GM18498 (cell line): Measurements from ENCODE around the gene LRMDA.

Experiments used
- ATAC-seq: cut with Tn5 transposase; IDR thresholded peaks from one replicate; pipeline ENCODE4 v1.9.1; 2021; ENCODE audit warnings: mild to moderate bottlenecking, moderate library complexity; ENCODE audit not compliant: unreplicated experiment

The LRMDA gene

DNA sequence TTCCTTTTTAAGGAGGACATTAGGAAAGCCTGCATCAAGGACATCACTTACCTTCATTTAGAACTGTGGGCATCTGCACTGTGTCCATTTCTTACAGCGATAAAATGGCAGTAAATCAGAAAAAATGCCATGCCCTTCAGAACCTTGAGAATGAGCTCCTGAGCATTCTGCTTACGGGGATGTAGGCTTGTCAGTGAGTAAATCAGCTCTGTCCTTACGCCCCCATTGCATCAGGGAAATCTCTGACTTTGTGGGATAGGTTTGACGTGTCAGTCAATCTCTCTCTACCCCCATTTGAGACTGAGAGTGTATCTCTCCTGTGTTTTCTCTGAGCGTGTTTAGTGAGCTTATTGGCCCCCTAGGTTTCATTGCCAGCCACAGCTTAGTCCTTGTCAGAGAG, 837.1 kb downstream of the LRMDA start:
- no peak for ATAC-seq

DNA sequence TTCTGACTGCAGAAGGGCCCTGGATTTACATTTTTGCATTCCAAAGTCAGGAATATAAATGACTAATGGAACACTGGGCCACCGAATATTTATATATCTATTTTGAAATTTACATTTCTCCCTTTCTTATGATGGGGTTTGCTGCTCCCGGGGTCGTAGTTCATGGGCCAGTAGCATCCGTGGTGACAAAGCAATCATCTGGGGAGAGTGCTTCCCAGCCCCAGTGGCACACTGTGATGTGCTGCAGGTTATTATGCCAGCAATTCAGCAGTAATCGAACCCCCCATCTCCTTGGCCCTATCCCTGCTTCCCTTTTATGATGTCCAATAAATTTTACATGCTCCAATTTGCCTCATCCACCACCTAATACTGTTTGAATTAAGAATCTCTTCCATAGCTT, 837.5 kb downstream of the LRMDA start:
- ATAC-seq = no peak

DNA sequence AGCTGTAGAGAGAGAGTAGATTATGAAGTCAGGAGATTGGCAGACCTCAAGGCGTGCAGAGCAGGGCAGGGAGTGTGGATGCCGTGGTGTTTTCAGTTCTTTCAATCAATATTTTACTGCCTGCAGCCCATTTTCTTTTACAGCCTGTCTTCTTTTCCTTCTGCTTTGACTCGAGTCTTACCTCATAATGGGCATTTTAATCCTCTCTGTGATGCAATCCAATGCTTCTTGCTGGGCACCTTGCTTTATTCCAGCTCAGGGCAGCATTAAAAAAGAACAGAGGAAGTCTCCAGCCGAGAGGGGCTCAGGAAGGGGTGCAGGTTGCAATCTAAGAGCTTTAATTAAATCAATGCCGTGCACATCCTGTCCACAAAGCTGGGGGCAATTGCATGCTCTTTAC, 839.0 kb downstream of the LRMDA start:
- ATAC-seq = no peak

DNA sequence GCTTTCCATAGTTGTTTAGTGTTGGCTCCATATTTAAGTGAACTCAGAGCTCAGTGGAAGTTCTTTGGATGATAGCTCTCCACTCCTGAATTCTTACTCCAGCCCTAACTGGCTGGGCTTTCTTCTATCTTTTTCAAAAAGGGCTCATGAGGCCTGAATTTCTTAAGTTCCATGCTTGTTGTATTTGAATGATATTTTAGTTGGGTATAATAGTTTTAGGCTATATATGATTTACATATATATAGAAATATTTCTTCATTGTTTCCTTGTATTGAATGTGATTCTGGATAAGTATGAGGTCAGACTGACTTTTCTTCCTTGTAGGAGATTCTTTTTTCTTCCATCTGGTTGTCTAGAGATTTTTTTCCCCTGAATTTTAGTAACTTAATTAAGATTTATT, 843.5 kb downstream of the LRMDA start:
- no peak for ATAC-seq

DNA sequence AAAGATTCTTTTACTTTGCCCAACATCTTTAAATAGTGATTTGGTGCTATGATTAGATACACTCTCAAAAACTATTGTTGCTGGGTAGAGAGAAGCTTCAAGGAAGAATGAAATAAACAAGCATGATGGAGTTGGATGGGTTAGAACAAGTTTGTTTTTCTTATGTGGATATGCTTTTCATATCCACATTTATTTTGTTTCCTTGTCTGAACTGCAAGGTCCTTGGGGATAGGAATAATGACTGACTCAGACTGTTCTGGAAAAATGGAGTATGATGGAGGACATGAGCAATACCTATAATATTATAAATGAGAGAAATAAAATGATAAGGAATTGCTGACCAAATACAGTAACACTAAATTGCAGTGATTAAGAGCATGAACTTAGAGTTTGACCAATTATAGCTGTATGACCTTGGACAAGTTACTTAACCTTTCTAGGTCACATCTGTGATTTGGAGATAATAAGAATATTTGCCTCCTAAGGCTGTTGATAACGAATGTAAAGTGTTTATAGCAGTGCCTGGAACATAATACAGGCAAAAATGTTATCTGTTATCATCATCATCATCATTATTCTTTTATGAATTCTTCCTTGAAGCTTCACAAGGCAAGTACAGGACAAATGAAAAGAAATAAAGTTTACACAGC, 847.5 kb downstream of the LRMDA start:
- ATAC-seq = no peak

DNA sequence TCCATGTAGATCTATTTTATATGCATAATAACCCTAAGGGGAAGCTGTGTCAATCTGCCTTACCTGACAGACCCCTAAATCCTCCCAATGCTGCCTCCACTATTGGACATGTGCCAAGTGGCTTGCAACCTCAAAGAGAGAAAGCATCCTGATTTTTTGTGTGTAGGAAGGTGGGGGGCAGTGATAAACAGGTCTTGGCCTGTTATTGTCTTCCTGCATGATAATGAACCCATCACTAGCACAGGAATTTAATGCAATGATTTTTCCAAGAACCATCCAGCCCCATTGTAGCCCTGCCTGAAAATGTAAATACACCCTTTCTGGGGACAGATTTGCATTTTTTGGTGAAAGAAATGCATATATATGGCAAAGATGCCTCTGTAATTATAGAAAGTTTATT, 850.2 kb downstream of the LRMDA start:
- no peak for ATAC-seq

DNA sequence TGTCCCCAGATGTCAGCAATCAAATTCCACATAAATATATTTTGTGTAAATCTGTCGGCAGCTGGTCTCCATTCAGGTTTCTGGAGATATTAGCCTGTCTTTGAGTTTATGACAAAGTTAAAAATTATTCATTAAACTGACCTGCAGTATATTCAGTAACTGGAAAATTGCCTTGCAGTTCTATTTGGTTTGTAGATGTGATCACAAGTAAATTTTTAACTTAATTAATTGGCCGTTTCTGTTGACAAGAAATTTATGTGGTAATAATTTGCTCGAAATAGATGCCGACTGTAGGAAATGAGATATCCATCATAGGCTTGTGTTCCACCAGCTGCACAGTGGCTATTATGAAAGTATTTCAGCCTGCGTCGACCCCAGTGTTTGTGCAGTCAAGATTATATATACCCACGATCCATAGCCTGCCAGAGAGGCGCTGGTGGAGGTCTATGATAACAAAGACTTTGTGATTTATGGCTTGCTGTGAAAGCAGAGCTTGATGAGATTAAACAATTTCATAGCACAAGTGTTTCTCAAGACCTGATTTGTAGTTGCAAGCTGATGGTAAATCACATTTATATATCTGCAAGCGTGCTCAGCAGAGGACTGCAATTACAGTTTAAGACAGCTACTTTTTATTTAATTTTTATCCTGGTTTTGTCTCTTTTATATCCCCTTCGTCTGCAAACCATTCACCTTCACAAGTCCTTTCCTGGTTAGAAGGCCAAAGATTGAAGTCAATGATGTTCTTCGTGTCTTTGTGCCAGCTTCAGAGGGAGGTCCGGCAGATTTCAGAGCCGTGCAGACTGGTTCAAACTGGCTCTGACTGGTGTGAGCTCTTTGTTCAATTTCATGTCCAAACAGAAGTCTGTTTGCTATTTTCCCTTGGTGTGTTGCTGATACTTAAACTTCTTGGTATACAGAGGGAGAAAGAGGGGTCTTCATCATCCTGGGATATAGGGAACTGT, 850.9 kb downstream of the LRMDA start:
- ATAC-seq = no peak

DNA sequence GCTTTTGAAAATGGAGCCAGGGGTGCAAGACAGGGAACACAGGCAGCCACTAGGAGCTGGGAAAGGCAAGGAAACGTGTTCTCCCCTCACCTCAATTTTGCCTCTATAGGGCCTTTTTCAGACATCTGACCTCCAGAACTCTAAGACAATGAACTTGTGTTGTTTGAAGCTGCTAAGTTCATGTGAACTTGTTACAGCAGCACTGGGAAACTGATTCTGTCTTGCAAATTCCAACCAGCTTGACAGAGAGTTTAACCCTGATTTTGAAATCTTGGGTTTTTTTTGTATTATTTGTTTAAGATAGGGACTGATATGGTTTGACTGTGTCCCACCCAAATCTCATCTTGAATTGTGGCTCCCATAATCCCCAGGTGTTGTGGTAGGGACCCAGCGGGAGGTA, 852.9 kb downstream of the LRMDA start:
- no peak for ATAC-seq

DNA sequence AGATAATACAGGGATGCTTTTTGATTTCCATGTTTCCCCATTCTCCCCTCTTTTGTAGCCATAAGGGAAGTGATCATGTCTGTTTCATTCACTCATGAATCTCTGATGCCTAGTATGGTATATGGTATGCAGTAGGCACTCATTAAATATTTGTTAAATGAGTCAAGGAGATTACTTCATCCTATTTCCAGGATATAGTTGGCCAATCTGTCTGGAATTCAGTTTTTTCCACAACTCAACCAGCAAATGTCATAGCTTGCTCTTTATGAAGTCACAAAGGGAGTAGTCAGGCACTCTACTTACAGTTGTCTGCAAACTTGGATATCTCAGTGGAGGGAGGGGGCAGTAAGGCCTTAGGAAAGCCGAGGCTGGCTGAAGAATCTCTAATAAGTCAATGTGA, 853.6 kb downstream of the LRMDA start:
- ATAC-seq = no peak

DNA sequence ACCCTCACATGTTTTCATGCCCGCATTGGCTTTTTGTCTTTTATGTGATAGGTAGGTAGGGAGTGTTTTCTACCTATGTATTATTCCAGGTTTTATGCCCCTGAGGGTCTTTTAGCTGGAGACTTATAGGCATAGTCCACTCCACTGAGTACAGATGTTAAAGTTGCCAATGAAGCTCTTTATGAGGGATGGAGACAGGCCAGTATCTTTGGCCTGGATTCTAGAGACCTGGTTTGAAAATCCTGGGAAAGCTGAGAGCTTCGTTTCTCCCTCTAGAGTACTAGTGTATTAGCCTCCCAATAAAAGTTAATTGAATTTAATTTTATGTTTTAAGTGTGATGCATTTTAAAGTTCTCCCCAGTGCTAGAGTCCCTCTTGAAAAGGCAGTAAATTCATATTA, 854.1 kb downstream of the LRMDA start:
- ATAC-seq = no peak

DNA sequence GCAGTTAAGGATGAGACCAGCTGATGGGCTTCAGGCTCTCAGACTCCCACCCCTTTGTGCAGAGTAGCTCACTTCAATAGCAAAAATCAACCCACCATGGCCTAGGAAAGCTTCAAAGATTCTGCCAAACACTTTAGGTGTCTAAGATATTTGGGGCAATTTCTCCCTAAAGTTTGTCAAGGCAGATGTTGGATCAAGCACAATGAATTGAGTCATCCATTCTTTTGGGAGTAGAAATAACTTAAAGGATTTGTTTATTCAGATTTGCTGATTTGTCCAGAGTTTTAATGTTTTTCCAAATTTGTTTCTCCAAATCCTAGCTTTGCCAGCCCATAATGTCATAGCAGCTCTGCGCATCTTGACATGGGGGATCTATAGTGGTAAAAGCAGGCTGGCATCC, 855.1 kb downstream of the LRMDA start:
- no peak for ATAC-seq

DNA sequence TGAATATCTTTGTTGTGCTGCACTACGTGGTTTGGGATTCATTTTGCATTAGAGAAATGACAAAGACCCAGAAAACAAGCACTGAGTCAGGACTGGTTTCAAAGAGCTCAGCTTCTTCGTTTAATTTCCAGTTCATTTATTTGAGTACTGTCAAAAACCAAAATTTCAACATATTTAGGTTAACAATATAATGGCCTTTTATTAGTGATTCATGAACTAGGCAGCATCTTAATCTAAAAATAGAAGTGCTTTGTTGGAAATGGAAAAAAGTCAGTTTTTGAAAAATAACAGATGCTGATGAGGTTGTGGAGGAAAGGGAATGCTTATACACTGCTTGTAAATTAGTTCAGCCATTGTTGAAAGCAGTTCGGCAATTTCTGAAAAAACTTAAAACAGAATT, 856.4 kb downstream of the LRMDA start:
- no peak for ATAC-seq

DNA sequence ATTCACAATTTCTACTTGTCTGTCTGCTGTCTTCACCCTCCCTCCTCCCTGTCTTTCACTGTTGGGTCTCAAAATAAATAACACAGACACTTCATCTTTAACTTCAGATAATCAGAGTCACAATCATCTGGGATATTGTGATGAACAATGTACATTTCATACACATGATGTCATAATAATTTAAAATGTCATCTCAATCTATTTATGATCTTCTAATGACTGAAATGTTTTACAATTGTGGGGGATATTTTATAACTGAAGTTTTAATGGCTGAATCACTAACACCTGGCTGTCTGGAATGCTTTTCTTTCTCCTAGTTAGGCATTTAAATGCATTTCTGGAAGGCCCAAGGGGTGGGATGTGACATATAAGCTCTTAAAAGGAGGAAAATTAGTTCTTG, 859.8 kb downstream of the LRMDA start:
- no peak for ATAC-seq

DNA sequence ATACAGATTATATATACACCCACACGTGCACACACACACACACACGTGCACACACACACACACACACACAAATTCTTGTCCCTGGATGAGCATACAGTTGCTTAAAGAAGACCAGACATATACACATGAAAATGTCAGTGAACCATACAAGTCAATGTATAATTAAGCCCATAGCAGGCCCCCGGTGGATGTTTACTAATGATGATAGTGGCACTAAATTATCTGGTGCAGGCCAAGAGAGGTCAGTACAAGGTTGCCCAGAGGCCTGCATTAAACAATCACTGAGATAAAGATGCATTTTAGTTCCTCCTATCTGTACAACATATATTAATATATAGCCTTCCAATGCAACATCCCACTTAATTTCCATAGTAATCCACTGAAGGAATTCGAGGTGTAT, 860.5 kb downstream of the LRMDA start:
- no peak for ATAC-seq

DNA sequence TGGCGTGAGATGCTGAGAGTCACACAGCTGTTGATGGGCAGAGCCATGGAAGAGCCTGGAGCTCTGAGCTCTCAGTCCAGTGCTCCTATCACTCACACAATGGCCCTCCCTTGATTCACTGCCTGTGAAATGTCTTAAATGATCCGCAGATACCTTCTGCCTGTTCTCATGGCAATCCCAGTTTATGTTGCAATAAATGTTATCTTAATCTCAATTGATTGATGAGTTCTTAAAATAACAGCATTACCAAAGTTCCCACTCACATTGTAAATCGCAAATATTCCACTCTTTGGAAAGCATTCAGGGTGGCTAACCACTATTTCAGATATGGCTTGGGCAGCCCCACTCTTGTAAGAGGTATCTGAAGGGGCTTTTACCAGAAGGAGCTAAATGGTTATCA, 865.5 kb downstream of the LRMDA start:
- ATAC-seq = no peak

DNA sequence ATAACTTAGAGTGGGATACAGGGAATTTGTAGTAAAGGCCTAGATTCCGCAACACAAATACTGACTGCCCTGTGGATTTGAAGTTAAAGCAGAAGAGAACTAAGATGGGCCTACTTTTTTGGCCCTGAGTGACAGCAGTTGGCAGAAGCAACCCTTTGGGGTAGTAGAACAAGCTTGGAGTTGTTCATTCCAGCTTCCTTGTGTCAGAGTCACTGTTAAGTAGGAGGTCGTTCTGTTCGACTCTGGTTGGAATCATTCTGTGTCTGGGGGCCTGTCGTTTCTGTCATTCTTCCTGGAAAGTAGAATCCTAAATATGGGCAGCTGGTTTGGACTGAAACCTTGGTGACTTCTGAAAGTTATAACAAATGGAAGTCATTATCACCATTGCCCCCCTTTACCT, 865.9 kb downstream of the LRMDA start:
- no peak for ATAC-seq

DNA sequence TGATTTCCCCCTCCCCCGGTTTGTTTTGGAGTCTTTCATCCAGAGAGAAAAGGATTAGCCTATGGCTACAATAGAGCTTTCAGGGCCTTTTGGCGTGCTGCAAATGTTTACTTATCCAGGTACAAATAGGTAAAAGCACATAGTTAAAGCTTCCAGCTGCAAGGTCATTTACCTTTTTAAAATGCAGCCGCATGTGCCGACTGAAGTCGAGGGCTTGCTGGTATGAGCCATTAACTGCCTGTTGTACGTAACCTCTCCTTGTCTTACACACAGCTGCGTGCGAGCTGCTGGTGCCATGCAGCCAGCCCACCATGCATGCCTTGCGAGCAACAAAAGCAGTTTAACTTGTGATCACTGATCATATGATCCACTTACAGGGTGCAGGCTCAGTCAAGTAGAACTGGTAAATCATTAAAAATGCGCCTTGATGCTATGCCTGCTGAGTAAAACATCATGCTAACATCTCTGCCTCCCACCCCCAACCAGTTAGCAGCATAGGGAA, 866.4 kb downstream of the LRMDA start:
- ATAC-seq = no peak

DNA sequence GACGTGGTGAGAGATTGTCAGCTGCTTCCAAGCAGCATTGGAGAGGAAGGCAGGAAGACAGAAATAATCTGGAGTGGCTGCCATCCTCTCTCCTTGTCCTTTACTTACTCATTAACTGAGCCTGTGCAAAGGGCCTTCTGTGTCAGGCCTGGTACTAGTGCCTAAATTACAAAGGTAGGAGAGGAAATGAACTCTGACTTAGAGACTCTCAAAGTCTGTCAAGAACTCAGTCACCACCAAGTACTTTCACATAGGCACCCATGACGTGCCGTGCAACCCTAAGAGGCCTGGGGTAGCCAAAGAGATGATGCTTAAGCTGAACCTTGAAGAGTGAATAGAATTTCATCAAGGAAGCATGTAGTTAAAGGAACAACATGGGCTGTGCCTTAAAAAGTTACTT, 866.9 kb downstream of the LRMDA start:
- no peak for ATAC-seq

DNA sequence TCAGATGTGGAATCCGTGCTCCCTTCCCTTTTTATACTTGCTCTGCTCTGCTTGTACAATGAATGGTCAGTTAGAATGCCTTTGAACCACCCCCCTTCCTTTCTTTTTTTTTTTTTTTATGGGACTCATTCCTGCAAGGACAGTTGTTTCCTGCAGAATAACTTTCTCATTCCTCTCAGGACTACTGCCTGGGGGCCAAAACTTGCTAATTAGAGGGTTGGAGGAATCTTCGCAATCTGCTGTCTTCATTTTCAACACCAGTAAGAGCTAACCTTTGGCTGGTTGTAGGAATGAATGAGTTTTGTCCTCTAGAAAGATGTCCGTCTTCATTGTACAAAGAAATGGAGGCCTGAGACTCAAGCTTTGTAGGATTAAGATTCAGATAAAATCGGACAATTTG, 868.1 kb downstream of the LRMDA start:
- ATAC-seq = no peak

DNA sequence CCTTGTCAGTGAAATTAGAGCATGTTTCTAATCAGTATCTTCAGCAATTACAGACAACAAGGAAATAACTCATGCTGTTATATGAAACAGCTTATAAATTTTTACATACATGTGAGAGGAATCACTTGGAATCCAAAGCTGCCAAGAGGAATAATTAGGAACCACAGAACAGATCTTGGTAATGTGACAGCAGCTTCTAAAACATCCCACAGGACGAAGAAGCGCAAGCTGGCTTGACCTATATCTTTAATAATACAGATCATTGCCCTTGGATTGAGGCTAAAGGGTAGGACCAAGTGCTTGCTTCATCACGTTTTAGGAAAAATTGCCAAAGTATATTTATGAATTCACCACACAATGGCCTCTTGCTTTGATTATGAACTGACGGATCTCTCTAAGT, 869.8 kb downstream of the LRMDA start:
- no peak for ATAC-seq

DNA sequence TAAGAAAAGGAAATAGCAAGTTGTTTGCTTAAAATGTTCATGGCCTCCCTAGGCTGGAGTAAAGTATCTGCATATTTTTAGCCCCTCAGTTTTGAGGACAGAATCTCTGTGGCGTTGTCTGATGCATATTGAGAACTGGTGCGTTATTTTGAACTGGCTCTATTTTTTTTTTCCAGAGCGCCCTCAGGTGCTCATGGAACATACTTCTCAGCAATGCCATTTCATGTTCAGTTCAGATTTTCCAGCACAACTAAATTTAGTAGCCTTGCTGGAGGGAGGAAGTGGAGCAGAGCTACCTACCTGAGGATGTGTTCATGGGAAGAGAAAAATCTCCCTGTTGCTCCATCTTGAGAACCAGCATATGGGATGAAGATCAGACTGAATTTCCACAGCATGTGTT, 870.5 kb downstream of the LRMDA start:
- ATAC-seq = no peak

DNA sequence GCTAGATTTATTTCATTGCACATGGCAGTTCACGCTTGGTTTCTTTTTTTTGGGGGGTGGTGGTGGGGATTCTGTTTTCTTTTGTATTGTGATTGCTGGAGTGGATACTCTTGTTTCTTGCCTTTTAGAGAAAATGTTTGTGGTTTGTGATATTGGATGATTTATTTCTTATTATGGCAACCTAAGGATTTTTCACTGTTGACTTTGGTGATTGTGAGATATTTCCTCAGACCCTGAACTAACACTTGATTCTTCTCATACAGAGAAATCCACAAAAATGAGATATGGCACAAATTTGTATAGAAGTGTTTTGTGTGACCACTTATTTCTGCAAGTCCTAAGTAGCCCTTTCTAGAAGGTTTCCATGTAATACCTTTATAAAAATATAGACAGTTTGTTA, 871.1 kb downstream of the LRMDA start:
- no peak for ATAC-seq
